ENCODE results near the gene CHD6.
"Not testable (repeated sequence)": the region's sequence is repeated elsewhere in the genome, so short reads cannot be mapped to it uniquely, and the experiment has no call there.

Gene CHD6

DNA sequence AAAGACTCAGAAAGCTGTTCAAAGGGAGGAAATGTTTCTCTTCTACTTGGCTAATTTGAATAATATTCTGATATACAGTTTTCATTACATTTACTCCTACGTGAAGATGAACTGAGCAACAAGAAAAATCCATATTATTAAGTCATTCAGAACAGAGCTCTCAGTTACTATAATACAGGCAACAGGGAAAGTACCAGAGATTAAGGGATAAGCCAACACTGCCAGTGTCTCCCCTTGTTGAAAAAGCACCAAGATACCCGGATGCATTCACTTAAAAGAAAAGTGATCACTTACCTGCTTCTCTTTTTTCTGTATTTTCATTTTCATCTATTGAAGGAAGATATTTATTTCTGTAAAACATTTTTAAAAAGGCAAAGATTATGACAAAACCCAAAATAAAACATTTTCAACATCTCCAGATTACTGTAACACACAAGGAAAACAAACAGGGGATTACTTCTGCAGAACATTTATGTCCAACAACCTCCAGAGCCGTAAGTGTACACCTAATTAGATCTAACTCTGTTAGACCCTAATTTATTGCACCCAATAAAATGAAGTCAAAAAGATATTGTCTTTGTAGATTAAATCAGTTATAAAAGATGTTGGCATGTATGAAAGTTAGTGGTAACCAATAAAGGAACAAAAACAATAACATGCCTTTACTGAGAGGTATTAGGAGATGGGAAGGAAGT is 67.0 kb downstream of the CHD6 start:
- in situ Hi-C loops (cut with MboI; ENCODE audit: low sequenced_read_pairs), result no loop called here

GRCh38 chr20:41547221-41547620 is 71.0 kb downstream of the CHD6 start:
- in situ Hi-C loops (cut with MboI; ENCODE audit: low sequenced_read_pairs), result no loop called here

DNA sequence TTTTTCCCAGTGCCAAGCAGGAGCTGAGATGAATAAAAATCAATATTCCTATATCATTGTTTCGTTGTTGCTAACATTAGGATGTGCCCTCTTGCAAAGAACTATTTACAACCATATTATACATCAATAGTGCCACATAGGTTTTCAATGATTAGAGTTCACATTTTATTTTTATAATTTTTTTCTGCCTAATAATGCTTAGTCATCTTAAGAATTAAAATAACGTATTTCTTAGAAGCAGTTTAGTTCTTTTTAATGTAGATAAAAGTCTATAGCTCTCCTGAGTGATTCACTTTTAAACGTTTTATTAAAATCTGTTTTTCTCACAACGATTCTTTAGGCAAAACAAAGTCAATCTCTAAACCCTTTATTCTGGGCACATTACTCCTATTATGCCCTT is 71.6 kb downstream of the CHD6 start:
- in situ Hi-C loops (cut with MboI; ENCODE audit: low sequenced_read_pairs), result no loop called here

DNA sequence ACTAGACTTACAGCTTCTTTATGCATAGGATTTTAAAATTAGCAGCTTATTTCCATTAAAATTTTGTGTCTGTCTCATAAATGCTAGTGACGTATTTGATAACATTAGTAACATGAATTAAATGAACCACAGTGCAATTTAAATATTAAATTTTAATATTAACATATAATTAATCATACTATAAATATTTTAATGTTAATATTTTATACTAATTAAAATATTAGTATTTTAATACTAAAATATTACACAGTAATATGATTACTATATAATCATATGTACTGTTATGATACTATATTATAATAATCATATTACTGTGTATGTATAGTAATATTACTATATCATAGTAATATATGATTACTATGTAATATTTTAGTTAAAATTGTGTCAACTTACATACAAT is 73.7 kb downstream of the CHD6 start:
- in situ Hi-C loops (cut with MboI; ENCODE audit: low sequenced_read_pairs), result no loop called here

DNA sequence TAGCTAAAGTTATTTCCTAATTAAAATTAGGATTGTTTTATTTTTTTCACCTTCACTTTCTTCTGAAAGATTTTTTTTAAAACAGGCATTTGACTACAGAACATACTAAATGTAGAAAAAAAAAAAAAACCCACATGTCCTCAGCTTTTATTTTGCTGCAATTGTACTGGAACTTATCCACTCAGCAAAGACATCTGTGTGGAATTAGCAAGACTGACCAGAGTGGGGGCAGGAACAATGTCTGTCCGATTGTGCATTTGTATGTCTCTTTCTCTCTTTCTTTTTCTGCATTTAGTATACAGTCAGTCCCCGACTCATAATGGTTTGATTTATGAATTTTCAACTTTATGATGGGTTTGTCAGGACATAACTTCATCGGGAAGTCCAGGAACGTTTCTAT is 77.3 kb downstream of the CHD6 start:
- in situ Hi-C loops (cut with MboI; ENCODE audit: low sequenced_read_pairs), result no loop called here

GRCh38 chr20:41540459-41540858 is 77.7 kb downstream of the CHD6 start:
- in situ Hi-C loops (cut with MboI; ENCODE audit: low sequenced_read_pairs), result no loop called here

DNA sequence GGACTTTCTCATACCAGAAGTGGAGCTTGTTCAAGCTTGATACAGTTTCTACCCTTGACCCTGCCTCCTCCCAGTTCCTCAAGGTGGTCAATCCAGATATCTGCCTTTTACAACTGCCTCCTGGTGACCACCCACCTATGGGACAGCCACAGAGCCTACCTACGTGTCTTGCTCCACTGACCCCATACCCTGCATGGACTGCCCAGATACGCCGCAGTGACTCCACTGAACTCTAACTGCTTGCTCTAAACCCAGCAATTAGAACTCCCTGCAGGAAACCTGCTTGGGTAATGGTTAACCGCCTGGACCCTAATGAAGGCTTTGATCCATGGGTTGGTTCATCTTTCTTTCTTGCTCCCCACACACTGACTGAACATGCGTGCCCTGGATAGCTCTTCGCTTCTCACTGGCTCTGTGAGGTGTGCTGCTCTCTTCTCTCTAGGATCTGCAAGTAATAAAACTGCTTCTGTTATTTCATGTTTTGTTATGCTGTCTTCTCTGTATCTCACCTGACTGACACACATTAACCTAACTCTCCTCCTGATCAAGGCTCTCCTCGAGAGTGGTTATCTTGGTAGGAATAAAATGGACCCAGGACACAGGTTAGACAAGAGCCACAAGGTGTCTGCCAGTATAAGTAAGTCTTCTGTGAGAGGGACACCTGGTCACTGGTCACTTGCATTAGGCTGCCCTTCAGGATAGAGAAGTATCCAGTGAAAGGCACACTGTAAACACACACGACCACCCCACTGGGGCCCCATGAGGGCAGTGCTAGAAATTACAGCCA is 79.2 kb downstream of the CHD6 start:
- in situ Hi-C loops (cut with MboI; ENCODE audit: low sequenced_read_pairs), result no loop called here

DNA sequence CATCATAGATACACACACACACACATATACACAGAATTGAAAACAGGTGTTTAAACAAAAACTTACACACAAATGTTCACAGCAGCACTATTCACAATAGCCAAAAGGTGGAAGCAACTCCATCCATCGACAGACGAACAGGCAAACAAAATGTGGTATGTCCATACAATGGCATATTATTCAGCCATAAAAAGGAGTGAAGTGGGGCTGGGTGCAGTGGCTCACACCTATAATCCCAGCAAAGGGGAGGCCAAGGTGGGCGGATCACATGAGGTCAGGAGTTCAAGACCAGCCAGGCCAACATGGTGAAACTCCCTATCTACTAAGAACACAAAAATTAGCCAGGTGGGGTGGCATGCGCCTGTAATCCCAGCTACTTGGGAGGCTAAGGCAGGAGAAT is 80.3 kb downstream of the CHD6 start:
- in situ Hi-C loops (cut with MboI; ENCODE audit: low sequenced_read_pairs), result no loop called here

DNA sequence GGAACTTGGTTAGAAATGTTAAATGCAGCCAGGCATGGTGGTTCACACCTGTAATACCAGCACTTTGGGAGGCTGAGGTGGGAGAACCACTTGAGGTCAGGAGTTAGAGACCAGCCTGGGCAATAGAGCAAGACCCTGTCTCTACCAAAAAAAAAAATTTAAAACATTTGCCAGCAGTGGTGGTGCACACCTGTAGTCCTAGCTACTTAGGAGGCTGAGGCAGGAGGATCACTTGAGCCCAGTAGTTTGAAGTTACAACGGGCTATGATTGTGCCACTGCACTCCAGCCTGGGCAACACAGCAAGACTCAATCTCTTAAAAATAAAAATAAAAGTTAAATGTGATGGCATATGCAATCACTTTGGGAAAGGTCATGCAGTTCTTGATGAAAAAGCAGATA is 82.6 kb downstream of the CHD6 start:
- in situ Hi-C loops (cut with MboI; ENCODE audit: low sequenced_read_pairs), result not testable (repeated sequence)

DNA sequence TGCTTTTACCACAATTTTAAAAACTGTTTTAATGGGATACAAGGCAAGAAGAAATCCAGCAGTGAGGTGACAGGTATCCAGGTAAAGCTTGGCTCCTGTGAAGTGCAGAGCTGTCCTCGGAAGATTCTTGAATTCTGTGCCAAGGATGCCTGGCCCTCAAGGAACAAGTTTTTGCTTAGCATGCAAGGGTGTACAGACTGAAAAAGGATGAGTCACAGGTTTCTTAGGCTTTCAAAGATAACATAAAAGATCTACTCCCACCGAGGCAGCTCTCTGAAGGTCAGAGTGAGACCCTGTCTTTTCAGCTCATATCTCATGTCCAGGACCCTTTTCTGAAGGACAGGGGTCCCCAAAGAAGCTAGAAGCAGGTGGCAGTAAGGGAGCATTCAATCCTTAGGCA is 83.3 kb downstream of the CHD6 start:
- in situ Hi-C loops (cut with MboI; ENCODE audit: low sequenced_read_pairs), result no loop called here

GRCh38 chr20:41534170-41534569 is 84.0 kb downstream of the CHD6 start:
- in situ Hi-C loops (cut with MboI; ENCODE audit: low sequenced_read_pairs), result no loop called here

- in situ Hi-C loops (cut with MboI; ENCODE audit: low sequenced_read_pairs), result no loop called here
Measured at GRCh38 chr20:41533537-41534136, 84.5 kb downstream of the CHD6 start.

GRCh38 chr20:41532935-41533334 is 85.2 kb downstream of the CHD6 start:
- in situ Hi-C loops (cut with MboI; ENCODE audit: low sequenced_read_pairs), result no loop called here

GRCh38 chr20:41531518-41532275 is 86.5 kb downstream of the CHD6 start:
- in situ Hi-C loops (cut with MboI; ENCODE audit: low sequenced_read_pairs), result no loop called here

DNA sequence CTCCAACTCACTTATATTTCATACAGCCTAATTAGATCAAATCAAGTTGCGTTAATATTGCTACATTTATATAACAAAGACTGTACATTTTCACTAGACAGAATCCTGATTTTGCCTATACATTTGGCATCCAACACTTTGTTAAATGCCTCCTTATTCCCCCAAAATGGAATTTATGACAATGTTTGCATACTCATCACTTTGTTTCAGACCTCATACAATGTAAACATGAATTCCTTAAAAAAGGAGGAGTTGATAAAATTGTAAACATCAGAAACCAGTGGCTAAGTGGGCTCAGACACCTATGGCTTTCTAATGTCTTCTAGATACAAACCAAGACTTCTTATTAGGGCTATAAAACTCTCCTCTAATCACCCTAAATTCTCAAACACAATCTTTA is 87.3 kb downstream of the CHD6 start:
- in situ Hi-C loops (cut with MboI; ENCODE audit: low sequenced_read_pairs), result no loop called here

GRCh38 chr20:41526327-41526726 is 91.8 kb downstream of the CHD6 start:
- in situ Hi-C loops (cut with MboI; ENCODE audit: low sequenced_read_pairs), result no loop called here

- in situ Hi-C loops (cut with MboI; ENCODE audit: low sequenced_read_pairs), result no loop called here
Measured at GRCh38 chr20:41524980-41525613, 93.1 kb downstream of the CHD6 start.

DNA sequence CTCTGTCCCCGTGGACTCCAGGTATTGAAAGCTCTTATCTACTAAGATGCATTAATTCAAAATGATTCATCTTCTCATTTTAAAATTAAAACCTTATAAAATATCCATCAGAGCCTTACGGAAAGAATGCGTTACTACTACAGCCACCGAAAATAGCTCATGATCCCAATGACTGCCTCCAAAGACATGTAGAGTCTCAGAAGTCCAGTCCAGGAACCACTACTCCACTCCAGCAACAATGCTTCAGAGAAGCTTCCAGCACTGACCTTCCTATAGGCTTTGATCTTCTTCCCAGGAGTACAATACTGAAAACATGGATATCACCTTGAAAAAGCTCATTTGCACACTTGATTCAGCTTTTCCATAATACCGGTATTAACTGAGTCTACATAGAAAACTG is 94.3 kb downstream of the CHD6 start:
- in situ Hi-C loops (cut with MboI; ENCODE audit: low sequenced_read_pairs), result no loop called here

GRCh38 chr20:41513829-41514228 is 104.3 kb downstream of the CHD6 start:
- in situ Hi-C loops (cut with MboI; ENCODE audit: low sequenced_read_pairs), result no loop called here

DNA sequence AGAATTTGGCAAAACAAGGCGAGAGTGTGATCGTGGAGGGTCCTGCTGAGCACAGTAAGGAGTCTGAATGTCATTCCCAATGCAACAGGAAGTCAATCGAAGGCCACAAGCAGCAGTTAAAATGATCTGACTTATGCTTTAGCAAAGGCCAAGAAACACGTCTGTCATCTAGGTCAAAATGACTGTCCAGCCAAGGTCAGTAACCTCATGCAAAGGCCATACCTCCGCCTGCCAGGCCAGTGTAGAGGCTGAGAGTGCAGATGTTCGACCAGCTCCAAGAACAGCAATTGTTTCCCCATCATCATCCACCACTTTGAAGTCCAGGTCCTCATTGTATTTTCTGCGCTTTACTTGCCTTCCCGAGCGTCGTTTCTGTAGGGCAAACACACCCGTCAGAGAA is 105.6 kb downstream of the CHD6 start:
- in situ Hi-C loops (cut with MboI; ENCODE audit: low sequenced_read_pairs), result no loop called here

GRCh38 chr20:41510847-41511450 is 107.2 kb downstream of the CHD6 start:
- in situ Hi-C loops (cut with MboI; ENCODE audit: low sequenced_read_pairs), result no loop called here
